Peyer's patch (tissue), 4 donors: ENCODE results near the gene RASSF1.
"Not testable (repeated sequence)": the region's sequence is repeated elsewhere in the genome, so short reads cannot be mapped to it uniquely, and the experiment has no call there.

Source experiments
- POLR2A ChIP-seq, 2 donors: fragments of 450-650 bp; IDR thresholded peaks; one replicate each; pipeline ENCODE4 v1.5.1; 2017; ENCODE audit warnings: antibody characterized with exemption in 2 of 2, mild to moderate bottlenecking in 2 of 2, moderate library complexity in 2 of 2
- TF ChIP-seq, protein P1 (sequence below), 6 experiments: fragments of 450-650 bp in 4 of 6; fragments of 200-600 bp in 2 of 6; sonication (generic) in 1 of 6; IDR thresholded peaks; one replicate each; pipeline ENCODE4 v1.5.1; 2017 to 2019; ENCODE audit warnings: antibody characterized with exemption in 6 of 6, mild to moderate bottlenecking in 3 of 6, moderate library complexity in 1 of 6

DNA sequence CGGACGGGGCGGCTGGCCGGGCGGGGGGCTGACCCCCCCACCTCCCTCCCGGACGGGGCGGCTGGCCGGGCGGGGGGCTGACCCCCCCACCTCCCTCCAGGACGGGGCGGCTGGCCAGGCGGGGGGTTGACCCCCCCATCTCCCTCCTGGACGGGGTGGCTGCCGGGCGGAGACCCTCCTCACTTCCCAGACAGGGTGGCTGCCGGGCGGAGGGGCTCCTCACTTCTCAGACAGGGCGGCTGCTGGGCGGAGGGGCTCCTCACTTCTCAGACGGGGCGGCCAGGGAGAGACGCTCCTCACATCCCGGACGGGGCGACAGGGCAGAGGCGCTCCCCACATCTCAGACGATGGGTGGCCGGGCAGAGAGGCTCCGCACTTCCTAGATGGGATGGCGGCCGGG is 28.6 kb downstream of the RASSF1 start:
- TF ChIP-seq, protein P1, sequence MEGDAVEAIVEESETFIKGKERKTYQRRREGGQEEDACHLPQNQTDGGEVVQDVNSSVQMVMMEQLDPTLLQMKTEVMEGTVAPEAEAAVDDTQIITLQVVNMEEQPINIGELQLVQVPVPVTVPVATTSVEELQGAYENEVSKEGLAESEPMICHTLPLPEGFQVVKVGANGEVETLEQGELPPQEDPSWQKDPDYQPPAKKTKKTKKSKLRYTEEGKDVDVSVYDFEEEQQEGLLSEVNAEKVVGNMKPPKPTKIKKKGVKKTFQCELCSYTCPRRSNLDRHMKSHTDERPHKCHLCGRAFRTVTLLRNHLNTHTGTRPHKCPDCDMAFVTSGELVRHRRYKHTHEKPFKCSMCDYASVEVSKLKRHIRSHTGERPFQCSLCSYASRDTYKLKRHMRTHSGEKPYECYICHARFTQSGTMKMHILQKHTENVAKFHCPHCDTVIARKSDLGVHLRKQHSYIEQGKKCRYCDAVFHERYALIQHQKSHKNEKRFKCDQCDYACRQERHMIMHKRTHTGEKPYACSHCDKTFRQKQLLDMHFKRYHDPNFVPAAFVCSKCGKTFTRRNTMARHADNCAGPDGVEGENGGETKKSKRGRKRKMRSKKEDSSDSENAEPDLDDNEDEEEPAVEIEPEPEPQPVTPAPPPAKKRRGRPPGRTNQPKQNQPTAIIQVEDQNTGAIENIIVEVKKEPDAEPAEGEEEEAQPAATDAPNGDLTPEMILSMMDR (IDR thresholded peaks at IDR 0.05), result not testable (repeated sequence)
- TF ChIP-seq POLR2A (IDR thresholded peaks at IDR 0.05), result not testable (repeated sequence)
